Skin epidermis (tissue), 12 donors: ENCODE results near the gene ZNF280D.

Experiments used
- H3K27ac ChIP-seq, 21 experiments: fragments of 200-600 bp; sonication (generic) in 11 of 21; one replicate each; pipeline ENCODE4 v1.5.0; 2020; ENCODE audit warnings: mild to moderate bottlenecking in 3 of 21, inconsistent platforms in 2 of 21, moderate library complexity in 2 of 21
- H3K4me3 ChIP-seq, 7 experiments: fragments of 200-600 bp; sonication (generic) in 2 of 7; one replicate each; pipeline ENCODE4 v1.5.0; 2020; ENCODE audit warnings: inconsistent platforms in 2 of 7, mild to moderate bottlenecking in 2 of 7, moderate library complexity in 1 of 7

The ZNF280D gene

GRCh38 chr15:56659197-56659596, 74.1 kb downstream of the ZNF280D start:
- H3K4me3 ChIP-seq: no peak overlapping the region

GRCh38 chr15:56654624-56655023, 78.7 kb downstream of the ZNF280D start:
- H3K27ac ChIP-seq: no peak overlapping the region
- H3K4me3 ChIP-seq: no peak overlapping the region

More at GRCh38 chr15:56659197-56659596, 74.1 kb downstream of the ZNF280D start:
- no peak overlapping the region for H3K27ac ChIP-seq

GRCh38 chr15:56654216-56654615, 79.1 kb downstream of the ZNF280D start:
- no peak overlapping the region for H3K27ac ChIP-seq
- H3K4me3 ChIP-seq: no peak overlapping the region

- no peak overlapping the region for H3K27ac ChIP-seq
- H3K4me3 ChIP-seq: no peak overlapping the region
These were observed 79.5 kb downstream of the ZNF280D start for GRCh38 chr15:56653787-56654186.

- Histone ChIP-seq H3K4me3 (no peak overlapping the region), H3K27ac (no peak overlapping the region)
These were observed 80.2 kb downstream of the ZNF280D start for GRCh38 chr15:56653107-56653506.

GRCh38 chr15:56648311-56648710, 85.0 kb downstream of the ZNF280D start:
- Histone ChIP-seq H3K27ac (no peak overlapping the region), H3K4me3 (no peak overlapping the region)

- H3K27ac ChIP-seq: no peak overlapping the region
These were observed 92.8 kb downstream of the ZNF280D start for GRCh38 chr15:56640549-56640948.

GRCh38 chr15:56640127-56640526, 93.2 kb downstream of the ZNF280D start:
- Histone ChIP-seq H3K27ac (no peak overlapping the region), H3K4me3 (no peak overlapping the region)

More at GRCh38 chr15:56640549-56640948, 92.8 kb downstream of the ZNF280D start:
- no peak overlapping the region for H3K4me3 ChIP-seq

- H3K27ac ChIP-seq: no peak overlapping the region
- H3K4me3 ChIP-seq: no peak overlapping the region
These were observed 93.7 kb downstream of the ZNF280D start for GRCh38 chr15:56639631-56640030.

- no peak overlapping the region for H3K4me3 ChIP-seq
- H3K27ac ChIP-seq: no peak overlapping the region
These were observed 101.5 kb downstream of the ZNF280D start for GRCh38 chr15:56631765-56632164.

- Histone ChIP-seq H3K27ac (no peak overlapping the region), H3K4me3 (no peak overlapping the region)
These were observed 104.3 kb downstream of the ZNF280D start for GRCh38 chr15:56628893-56629532.

GRCh38 chr15:56619887-56620286, 113.4 kb downstream of the ZNF280D start:
- Histone ChIP-seq H3K4me3 (no peak overlapping the region), H3K27ac (peak overlapping the region in 1 of 21 experiments; percentile 1)

- no peak overlapping the region for H3K27ac ChIP-seq
- H3K4me3 ChIP-seq: no peak overlapping the region
These were observed 115.7 kb downstream of the ZNF280D start for GRCh38 chr15:56617628-56618027.

- no peak overlapping the region for H3K4me3 ChIP-seq
These were observed 116.8 kb downstream of the ZNF280D start for GRCh38 chr15:56616551-56616950.

GRCh38 chr15:56613811-56614210, 119.5 kb downstream of the ZNF280D start:
- no peak overlapping the region for H3K4me3 ChIP-seq
- no peak overlapping the region for H3K27ac ChIP-seq

More at GRCh38 chr15:56616551-56616950, 116.8 kb downstream of the ZNF280D start:
- H3K27ac ChIP-seq: no peak overlapping the region

- H3K27ac ChIP-seq: no peak overlapping the region
- no peak overlapping the region for H3K4me3 ChIP-seq
These were observed 124.3 kb downstream of the ZNF280D start for GRCh38 chr15:56608993-56609392.

GRCh38 chr15:56608140-56608778, 125.0 kb downstream of the ZNF280D start:
- Histone ChIP-seq H3K27ac (no peak overlapping the region), H3K4me3 (no peak overlapping the region)

- H3K4me3 ChIP-seq: no peak overlapping the region
- no peak overlapping the region for H3K27ac ChIP-seq
These were observed 131.1 kb downstream of the ZNF280D start for GRCh38 chr15:56602253-56602652.

- Histone ChIP-seq H3K4me3 (no peak overlapping the region), H3K27ac (no peak overlapping the region)
These were observed 132.9 kb downstream of the ZNF280D start for GRCh38 chr15:56600380-56600779.

- no peak overlapping the region for H3K27ac ChIP-seq
- H3K4me3 ChIP-seq: no peak overlapping the region
These were observed 134.3 kb downstream of the ZNF280D start for GRCh38 chr15:56598991-56599390.

- H3K27ac ChIP-seq: no peak overlapping the region
- H3K4me3 ChIP-seq: no peak overlapping the region
These were observed 145.6 kb downstream of the ZNF280D start for GRCh38 chr15:56587686-56588085.

GRCh38 chr15:56586206-56586605, 147.1 kb downstream of the ZNF280D start:
- no peak overlapping the region for H3K4me3 ChIP-seq

More at GRCh38 chr15:56586206-56586605, 147.1 kb downstream of the ZNF280D start:
- no peak overlapping the region for H3K27ac ChIP-seq
